Hepatocyte (in vitro differentiated cells): ENCODE measurements around the gene SGPP2.

ENCODE experiments used
- EZH2 ChIP-seq: fragments of 200-600 bp; sonication (generic); IDR thresholded peaks from 2 replicates; pipeline ENCODE4 v1.6.1; 2016; ENCODE audit warnings: antibody characterized with exemption, mild to moderate bottlenecking, borderline replicate concordance
- EZH2phosphoT487 ChIP-seq: fragments of 200-600 bp; sonication (generic); IDR thresholded peaks from one replicate; pipeline ENCODE4 v1.6.1; 2018; ENCODE audit warnings: antibody characterized with exemption, mild to moderate bottlenecking, low read depth, moderate library complexity; ENCODE audit not compliant: unreplicated experiment, severe bottlenecking
- TF ChIP-seq, protein P1 (sequence below): fragments of 200-600 bp; sonication (generic); IDR thresholded peaks from 2 replicates; pipeline ENCODE4 v1.5.1; 2016; ENCODE audit warnings: antibody characterized with exemption, mild to moderate bottlenecking; ENCODE audit not compliant: poor library complexity

GRCh38 chr2:222479859-222480258 is 55.5 kb downstream of the SGPP2 start:
- TF ChIP-seq EZH2, result no peak
- TF ChIP-seq, protein P1, sequence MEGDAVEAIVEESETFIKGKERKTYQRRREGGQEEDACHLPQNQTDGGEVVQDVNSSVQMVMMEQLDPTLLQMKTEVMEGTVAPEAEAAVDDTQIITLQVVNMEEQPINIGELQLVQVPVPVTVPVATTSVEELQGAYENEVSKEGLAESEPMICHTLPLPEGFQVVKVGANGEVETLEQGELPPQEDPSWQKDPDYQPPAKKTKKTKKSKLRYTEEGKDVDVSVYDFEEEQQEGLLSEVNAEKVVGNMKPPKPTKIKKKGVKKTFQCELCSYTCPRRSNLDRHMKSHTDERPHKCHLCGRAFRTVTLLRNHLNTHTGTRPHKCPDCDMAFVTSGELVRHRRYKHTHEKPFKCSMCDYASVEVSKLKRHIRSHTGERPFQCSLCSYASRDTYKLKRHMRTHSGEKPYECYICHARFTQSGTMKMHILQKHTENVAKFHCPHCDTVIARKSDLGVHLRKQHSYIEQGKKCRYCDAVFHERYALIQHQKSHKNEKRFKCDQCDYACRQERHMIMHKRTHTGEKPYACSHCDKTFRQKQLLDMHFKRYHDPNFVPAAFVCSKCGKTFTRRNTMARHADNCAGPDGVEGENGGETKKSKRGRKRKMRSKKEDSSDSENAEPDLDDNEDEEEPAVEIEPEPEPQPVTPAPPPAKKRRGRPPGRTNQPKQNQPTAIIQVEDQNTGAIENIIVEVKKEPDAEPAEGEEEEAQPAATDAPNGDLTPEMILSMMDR, result no peak
- no peak for TF ChIP-seq EZH2phosphoT487
